NCI-H146 (cell line): ENCODE results near the gene AKT3.
"Not testable (repeated sequence)": the region's sequence is repeated elsewhere in the genome, so short reads cannot be mapped to it uniquely, and the experiment has no call there.

Source experiments
- DNase-seq: peaks from one replicate; lab custom pipeline; 2025; lab: John Stamatoyannopoulos, UW

AKT3 gene

DNA sequence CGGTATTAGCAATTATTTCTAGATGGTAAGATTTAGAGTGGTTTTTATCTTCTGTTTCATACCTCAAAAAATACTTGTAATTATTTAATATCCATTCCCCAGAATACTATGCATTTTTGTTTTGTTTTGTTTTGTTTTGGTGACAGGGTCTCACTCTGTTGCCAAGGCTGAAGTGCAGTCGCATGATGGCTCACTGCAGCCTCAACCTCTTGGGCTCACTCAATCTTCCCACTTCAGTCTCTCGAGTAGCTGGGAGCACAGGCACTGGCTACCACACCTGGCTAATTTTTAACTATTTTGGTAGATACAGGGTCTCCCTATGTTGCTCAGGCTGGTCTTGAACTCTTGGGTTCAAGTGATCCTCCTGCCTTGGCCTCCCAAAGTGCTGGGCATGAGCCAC is 252.7 kb downstream of the AKT3 start:
- no peak for DNase-seq

DNA sequence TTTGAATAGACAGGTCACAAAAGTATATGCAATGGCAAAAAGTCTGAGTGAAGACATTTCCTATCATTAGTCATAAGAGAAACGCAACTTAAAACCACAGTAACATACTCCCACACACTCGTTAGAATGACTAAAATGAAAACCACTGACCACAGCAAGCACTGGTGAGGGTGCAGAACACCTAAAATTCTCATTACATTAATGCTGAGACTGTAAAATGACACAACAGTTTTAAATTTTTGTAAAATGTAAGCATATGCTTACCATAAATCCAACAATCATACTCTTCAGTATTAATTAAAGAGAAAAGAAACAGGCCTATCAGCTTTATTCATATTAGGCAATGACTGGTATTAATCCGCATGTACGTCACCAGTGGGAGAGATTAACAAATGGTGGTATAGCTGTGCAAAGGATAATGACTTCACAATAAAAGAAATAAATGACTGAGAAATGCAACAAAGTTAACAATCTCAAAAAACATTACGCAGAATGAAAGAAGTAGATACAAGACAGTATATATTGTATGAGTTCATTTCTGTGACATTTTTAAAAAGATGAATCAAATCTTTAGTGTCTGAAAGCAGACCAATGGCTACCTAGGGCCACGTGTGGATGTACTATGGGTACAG is 253.5 kb downstream of the AKT3 start:
- DNase-seq = no peak

DNA sequence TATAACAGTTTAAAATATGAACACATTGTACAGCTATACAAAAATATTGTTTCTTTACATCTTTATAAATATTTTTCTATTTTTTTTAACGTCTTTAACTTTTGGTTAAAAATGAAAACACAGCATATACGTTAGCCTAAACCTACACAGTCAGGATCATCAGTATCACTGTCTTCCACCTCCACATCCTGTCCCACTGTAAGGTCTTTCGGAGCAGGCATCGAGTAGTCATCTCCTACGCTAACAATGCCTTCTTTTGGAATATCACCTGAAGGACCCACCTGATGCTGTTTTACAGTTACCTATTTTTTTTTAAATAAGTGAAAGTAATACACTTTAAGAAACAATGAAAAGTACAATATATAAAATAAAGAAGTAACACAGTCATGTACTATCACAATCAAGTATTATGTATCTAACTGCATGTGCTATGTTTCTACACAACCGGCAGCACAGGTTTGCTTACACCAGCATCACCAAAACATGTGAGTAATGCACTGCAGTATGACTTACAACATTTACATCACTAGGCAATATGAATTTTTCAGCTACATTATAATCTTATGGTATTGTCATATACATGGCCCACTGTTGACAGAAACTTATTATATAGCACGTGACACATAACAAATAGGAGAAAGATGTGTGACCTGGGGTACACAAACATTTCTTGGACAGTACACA is 254.4 kb downstream of the AKT3 start:
- no peak for DNase-seq

DNA sequence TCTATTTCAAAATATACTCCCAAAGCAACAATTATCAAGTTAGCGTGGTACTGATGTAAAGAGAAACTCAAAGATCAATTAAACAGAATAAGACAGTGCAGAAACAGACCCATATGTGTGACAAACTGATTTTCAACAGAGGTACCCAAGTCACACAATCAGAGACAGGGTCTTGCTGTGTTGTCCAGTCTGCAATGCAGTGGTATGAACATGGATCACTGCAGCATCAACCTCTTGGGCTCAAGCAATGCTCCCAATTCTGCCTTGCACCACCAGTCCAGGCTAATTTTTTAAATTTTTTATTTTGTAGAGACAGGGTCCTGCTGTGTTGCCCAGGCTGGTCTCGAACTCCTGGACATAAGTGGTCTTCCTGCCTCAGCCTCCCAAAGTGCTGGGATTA is 255.6 kb downstream of the AKT3 start:
- no peak for DNase-seq

DNA sequence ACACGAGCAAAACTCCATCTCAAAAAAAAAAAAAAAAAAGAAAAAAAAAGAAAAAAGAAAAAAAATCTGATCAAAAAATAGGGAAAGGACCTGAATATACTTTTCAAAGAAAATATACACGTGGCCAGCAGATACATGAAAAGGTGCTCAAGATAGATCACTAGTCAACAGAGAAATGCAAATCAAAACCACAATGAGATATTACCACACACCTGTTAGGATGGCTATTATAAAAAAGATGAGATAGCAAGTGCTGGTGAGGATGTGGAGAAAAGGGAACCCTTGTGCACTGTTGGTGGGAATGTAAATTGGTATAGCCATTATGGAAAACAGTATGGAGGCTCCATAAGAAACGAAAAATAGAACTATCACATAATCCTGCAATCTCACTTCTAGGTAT is 260.8 kb downstream of the AKT3 start:
- DNase-seq = not testable (repeated sequence)

DNA sequence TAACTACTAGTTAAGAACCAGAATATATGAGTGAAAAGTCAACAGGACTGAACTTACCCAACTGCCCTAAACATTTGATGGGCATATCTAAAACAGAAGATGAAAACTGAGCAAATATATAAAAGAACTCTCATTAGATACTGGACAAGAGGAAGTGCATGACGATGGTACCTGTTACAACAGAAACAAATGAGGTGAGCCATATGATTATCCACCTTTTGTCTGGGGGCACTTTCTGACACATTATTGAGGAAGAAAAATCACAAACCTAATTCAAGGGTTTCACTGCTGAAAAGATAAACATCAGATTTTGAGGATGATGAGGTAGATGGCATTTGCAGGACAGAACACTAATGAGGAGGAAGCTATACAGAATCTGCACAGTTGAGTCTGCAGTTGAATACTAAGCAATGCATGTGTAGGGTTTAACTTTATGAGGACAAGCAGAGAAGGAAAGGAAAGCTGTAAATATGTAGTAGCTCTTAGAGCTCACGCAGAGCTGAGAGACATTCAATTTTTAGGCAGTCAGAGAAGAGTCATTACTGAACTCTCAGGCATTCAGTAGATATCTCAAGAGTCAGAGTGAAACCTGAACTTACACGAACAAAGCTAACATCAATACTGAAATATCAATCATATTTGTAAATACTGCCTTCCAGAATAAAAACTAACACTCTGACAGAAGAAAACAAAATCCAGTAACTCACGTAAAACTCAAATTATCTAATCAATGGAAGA is 262.1 kb downstream of the AKT3 start:
- no peak for DNase-seq

DNA sequence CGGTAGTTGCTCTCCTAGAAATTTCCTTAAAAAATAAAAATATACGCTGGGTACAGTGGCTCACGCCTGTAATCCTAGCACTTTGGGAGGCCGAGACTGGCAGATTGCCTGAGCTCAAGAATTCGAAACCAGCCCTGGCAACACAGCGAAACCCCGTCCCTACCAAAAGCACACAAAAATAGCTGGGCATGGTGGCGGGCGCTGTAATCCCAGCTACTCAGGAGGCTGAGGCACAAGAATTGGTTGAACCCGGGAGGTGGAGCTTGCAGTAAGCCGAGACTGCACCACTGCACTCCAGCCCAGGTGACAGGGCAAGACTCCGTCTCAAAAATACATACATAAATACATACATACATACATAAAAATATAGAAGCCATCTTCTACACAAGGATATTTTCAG is 262.8 kb downstream of the AKT3 start:
- no peak for DNase-seq

DNA sequence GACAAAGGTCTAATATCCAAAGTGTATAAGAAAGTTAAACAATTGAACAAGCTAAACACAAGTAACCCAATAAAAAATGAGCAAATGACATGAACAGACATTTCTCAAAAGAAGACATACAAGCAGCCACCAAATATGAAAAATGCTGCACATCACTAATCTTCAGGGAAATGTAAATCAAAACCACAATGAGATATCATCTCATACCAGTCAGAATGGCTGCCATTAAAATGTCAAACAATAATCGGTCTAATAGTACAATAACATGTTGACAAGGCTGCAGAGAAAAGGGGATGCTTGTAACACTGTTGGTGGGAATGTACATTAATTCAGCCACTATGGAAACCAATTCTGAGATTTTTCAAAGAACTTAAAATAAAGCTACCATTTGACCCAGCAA is 264.1 kb downstream of the AKT3 start:
- no peak for DNase-seq

DNA sequence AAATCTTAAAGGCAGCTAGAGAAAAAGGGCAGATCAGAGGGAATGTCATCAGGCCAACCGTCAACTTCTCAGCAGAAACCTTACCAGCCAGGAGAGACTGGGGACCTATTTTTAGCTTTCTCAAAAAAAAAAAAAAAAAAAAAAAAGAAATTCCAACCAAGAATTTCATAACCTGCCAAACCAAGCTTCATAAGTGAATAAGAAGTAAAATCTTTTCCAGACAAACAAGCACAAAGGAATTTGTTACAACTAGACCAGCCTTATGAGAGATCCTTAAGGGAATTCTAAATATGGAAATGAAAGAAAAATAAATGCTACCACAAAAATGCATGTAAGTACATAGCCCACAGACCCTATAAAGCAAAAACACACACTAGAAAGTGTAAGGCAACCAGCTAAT is 267.7 kb downstream of the AKT3 start:
- DNase-seq = no peak

DNA sequence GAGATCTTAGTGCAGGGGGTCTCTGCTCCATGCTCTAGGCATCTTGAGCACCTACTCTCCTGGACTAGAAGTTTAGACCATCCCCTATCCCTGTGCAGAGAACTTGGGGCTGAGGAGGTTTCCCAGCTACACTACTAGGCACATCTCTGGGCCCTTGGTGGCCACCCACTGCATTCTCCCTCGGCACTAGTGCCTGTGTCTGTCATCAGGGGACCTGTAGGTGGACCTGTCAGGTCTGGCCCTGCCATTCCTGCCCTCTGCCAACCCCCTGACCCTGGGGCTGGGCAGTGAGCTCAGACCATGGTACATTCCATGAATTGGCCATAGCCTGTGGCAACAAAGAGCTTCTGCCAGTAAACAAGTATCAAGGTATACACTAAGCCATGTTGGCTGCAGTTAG is 269.1 kb downstream of the AKT3 start:
- DNase-seq = no peak

DNA sequence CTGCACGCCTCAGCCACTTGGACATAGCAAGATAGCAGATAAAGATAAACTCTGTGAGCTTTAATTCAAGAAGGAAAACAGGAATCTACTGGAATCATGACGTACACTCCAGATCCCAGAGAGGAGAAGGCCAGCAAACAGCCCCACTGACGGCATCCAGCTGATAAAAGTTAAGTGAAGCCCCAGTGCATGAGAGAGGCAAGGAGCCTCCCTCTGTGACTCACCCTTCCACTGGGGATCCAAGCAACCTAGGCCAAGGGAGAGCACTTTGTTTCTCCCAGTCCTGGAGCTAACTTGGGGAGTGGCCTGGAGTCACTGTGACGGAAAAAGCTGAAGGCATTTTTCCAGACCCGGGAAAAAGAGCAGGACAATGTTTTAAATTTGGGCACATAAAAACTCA is 270.0 kb downstream of the AKT3 start:
- DNase-seq = no peak

DNA sequence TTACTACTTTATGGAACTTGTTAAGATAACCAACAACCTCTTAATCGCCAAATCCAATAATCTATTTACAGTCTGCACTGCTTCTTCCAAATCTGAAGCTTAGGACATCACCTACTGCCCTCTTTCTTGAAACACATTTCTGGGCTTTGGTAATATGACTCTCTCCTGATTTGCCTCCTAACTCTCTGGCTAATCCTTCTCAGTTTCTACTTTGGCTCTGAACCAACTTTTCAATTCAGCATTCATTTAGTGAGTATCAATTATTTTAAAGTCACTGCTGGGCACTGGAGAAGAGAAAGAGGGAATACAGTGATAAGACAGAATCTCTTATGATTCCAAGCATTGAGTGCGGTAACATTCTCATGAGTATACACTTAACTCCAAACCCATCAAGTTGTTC is 275.0 kb downstream of the AKT3 start:
- no peak for DNase-seq

DNA sequence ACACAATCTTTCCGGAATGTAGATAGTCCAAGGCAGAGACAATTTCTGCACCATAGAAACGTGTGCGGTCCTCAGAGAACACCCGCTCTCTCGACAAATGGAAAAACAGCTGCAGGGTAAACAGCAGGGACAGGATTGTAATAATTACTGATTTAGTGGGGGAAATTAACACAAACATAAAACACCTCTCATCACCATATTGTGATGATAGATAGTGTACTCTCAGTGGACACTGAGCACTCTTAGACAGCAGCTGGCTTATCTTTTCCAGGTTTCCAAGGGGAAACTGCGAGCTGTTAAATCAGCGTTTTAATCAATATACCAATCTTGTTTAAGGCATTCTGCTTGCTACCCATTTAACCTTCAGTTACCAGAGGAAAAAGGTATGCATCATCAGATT is 277.1 kb downstream of the AKT3 start:
- no peak for DNase-seq

DNA sequence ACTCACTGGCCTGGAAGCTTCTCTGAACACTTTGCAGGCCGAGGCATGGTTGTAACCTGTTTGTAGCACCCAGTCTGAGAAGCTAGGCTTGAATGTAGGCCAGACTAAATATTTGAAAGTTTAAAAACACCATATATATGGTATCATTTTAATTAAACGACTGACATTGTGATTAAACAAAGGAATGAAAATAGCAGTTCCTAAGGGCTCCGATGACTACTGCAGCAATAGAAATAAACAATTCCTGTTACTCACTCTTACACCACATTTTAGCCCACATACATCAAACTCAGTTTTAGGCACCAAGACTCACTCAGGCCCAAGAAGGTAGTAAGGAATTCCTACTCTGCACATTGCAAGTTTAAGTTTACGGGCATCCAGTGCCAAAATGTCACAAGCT is 281.2 kb downstream of the AKT3 start:
- DNase-seq = no peak

DNA sequence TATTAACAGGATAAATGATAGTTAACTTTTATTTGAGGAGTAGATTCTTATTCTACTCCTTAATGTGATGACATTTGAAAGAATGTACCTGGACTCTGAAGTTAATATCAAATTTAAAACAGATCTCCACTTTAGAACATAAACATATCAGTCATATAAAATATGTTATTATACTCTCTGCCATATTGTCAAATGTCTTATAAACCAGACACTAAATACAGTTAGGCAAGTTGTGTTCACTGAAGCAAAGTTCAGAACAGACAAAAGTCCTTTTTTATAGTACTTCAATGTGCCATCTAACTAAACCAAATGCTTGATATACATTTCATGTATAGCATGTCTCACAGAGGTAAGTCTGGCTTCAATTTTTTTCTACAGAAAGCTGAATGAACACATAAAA is 285.2 kb downstream of the AKT3 start:
- DNase-seq = no peak

DNA sequence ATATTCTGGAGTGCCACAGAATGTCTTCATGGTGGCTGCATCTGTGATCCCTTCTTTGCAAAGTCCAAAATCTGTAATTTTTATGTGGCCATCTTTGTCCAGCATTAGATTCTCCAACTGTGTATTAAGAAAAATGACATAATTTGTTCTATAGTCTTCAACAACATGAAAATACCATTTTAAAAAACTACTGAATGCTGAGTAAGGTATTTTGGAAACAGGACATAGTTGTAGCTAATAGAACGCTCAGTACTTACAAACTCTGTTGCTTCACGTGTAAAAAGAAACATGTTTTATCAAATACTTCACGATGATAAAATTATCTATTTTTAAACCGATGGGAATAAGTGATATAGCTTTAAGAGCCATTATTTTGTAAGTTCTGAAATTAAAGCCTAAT is 286.3 kb downstream of the AKT3 start:
- DNase-seq = no peak

DNA sequence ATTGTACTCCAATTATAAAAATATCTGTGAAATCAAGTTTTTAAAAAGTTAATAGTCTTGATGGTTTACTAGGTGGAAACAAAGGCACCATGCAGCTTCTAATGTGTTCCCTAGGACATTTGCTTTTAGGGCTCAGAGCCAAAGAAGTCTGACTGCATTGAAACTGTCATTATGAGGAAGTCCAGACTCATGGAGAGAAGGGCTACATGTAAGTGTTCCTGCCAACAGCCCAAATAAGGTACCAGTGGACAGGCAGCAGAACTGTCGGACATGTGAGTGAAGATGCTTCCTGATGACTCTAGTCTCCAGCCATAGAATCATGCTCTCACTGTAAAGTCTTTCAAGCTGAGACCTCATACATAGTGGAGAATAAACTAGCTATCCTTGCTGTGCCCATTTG is 287.6 kb downstream of the AKT3 start:
- no peak for DNase-seq

DNA sequence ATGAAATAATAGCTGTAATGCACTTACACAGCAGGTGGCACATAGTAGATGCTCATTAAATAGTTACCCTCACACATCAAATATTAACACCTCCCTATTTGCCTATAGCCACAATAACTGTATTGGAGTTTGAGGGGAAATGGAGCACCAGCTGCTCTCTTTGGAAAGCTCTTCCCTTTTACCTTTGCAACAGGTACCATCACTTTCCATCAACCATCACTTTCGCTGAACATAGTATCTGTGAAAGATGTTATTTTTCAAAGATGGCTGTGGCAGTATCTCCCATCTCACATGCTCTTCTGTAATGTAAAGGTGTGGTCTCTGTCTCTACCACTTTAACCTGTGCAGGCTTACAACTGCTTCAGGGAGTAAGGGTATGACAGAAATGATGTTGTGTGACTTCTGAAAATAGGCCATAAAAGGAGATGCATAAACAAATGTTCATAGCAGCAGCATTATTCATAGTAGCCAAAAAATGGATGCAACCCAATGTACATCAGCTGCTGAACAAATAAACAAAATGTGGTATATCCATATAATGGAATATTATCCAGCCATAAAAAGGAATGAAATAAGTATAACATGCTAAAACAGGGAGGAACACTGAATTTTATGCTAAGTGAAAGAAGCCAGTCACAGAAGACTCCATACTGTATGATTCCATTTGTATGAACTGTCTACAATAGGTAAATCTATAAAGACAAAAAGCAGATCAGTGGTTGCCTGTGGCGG is 288.3 kb downstream of the AKT3 start:
- DNase-seq = no peak

DNA sequence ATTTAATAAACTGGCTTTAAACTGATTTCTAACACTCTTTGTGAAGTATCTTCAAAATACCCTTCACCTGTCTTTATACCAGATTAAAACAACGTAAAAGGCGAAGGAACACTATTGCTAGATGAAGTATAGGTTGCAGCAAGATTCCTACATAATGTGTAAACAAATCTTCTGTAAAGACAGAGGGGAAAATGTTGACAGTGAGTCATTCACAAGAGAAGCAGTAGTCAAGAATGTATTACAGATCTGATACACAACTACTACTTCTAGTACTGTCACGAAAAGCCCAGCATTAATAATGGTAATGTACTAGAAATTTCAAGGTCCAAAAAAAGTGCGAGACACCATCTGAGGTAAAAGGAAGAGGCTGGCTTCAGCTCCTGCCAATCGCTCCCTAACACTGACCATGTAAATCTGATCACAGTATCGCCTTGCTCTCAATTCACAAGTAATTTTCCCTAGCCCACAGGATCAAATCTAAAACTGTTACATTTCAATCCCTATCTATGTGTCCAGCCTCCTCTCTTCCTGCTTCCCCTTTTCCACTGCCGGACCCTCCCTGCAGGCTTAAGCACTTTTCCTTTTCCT is 290.4 kb downstream of the AKT3 start:
- DNase-seq = no peak

DNA sequence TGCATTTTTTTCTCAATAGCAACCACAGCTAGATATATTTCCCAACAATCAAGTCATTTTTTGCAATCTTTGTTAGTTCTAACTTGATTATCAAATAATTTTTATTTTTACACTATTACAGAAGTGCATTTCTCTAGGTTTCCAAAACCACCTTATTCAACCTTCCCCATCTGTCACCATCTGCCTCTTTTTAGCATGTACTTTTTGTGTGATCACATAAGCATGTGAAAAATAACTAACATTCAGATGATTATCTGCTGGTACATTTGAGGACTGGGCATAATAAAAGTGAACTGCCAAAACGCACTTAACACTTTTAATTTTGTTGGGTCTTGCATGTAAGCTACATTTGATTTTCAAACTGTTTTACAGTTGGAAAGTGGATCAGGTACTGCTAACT is 291.5 kb downstream of the AKT3 start:
- DNase-seq = no peak

DNA sequence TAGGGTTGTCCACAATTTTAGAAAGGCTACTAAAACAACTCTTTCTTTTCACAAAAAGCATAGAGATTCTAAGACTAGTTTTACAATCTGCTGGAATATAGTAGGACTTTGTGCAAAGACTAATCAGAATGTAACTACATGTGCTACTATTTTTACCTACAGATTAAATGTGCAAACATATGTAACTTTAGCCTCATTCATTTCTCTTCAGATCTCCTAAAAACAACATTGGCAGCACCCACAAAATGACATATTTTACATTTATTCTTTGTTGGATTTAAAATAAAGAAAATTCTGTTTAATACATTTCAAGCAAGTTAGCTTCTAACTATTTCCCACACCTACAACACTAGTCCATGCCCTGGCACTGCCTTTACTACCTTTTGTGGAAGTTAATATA is 292.2 kb downstream of the AKT3 start:
- DNase-seq = no peak

DNA sequence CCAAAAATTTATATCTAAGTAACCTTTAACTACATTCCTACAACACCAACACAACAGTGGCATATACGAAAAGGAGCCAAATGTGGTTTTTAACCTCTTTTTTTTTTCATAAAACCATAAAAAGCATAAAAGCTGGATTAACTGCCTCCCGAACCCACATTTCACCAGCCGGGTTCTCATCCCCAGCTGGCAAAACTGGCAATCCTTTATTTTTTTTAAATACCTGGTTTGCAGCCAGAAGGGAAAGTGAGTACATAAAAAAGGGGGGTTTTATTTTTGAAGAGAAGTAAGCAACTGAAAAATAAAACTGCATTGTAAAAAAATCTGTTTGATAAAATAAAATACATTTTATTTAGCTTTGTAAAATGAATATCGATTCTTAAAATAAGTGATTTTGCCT is 295.4 kb downstream of the AKT3 start:
- no peak for DNase-seq

DNA sequence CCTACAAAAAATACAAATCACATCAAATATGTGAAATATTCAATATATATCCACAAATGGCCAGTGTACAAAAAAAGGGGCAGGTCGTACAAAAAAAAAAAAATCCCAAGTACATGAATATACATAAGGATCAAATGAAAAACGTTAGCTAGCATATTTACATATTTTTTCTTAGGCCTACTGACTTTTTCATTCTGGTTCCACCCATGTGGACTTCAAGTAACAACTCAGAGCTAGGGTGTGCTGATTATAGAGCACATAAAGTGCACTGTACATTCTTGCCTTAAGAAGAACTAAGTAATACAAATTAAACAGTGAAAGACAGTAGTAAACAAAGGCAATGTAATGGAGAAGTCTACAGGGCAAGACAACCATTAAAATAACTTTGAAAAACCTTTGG is 297.0 kb downstream of the AKT3 start:
- DNase-seq = no peak
